HG02840 (cell line): ENCODE data around the gene TRABD2B.

Experiments
- ATAC-seq: cut with Tn5 transposase; IDR thresholded peaks from one replicate; pipeline ENCODE4 v1.9.1; 2021; ENCODE audit warnings: mild to moderate bottlenecking, moderate library complexity, moderate number of reproducible peaks; ENCODE audit not compliant: unreplicated experiment, low FRiP score

TRABD2B gene

GRCh38 chr1:47752559-47752958 is 244.6 kb downstream of the TRABD2B start:
- ATAC-seq, result no peak

- ATAC-seq, result no peak
Observed at GRCh38 chr1:47751996-47752451, 245.2 kb downstream of the TRABD2B start.

- ATAC-seq, result no peak
Observed at GRCh38 chr1:47751193-47751592, 246.0 kb downstream of the TRABD2B start.

- ATAC-seq, result no peak
Observed at GRCh38 chr1:47745715-47746609, 251.2 kb downstream of the TRABD2B start.

GRCh38 chr1:47742890-47743760 is 254.1 kb downstream of the TRABD2B start:
- ATAC-seq, result no peak

- ATAC-seq, result no peak
Observed at GRCh38 chr1:47738560-47739182, 258.5 kb downstream of the TRABD2B start.

- ATAC-seq, result no peak
Observed at GRCh38 chr1:47732489-47732888, 264.7 kb downstream of the TRABD2B start.

GRCh38 chr1:47731730-47732129 is 265.5 kb downstream of the TRABD2B start:
- ATAC-seq, result no peak

GRCh38 chr1:47729685-47730084 is 267.5 kb downstream of the TRABD2B start:
- ATAC-seq, result no peak

GRCh38 chr1:47727697-47728085 is 269.5 kb downstream of the TRABD2B start:
- ATAC-seq, result no peak

GRCh38 chr1:47727051-47727696 is 270.0 kb downstream of the TRABD2B start:
- ATAC-seq, result no peak

- peak; percentile 73 for ATAC-seq
Observed at GRCh38 chr1:47725992-47726855, 271.0 kb downstream of the TRABD2B start.

- ATAC-seq, result no peak
Observed at GRCh38 chr1:47725511-47725991, 271.6 kb downstream of the TRABD2B start.

- no peak for ATAC-seq
Observed at GRCh38 chr1:47725000-47725473, 272.1 kb downstream of the TRABD2B start.

GRCh38 chr1:47724432-47724999 is 272.7 kb downstream of the TRABD2B start:
- ATAC-seq, result no peak

- ATAC-seq, result no peak
Observed at GRCh38 chr1:47722909-47723580, 274.1 kb downstream of the TRABD2B start.

- no peak for ATAC-seq
Observed at GRCh38 chr1:47722101-47722500, 275.1 kb downstream of the TRABD2B start.

GRCh38 chr1:47720111-47720510 is 277.1 kb downstream of the TRABD2B start:
- no peak for ATAC-seq
